Measurements from ENCODE around the gene NPPB.

The NPPB gene

DNA sequence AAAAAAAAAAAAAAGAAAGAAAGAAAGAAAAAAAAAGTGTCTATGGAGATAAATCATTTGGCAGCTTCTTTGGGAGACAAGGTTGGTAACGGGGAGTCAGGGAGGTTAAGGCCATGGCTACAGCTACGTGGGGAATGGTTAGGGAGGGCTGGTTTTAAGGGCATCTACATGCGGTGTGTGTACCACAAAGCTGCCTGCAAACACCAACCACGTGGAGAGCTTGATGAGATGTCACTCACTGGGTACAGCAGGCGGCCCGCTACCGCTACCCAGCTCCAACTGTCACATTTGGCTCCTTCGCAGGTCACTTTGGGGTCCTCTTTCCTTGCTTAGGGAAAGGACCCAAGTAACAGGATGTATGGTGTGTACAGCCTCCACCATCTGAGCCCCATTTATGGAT lies 4.2 kb downstream of the NPPB start:
- TF ChIP-seq, protein P1, sequence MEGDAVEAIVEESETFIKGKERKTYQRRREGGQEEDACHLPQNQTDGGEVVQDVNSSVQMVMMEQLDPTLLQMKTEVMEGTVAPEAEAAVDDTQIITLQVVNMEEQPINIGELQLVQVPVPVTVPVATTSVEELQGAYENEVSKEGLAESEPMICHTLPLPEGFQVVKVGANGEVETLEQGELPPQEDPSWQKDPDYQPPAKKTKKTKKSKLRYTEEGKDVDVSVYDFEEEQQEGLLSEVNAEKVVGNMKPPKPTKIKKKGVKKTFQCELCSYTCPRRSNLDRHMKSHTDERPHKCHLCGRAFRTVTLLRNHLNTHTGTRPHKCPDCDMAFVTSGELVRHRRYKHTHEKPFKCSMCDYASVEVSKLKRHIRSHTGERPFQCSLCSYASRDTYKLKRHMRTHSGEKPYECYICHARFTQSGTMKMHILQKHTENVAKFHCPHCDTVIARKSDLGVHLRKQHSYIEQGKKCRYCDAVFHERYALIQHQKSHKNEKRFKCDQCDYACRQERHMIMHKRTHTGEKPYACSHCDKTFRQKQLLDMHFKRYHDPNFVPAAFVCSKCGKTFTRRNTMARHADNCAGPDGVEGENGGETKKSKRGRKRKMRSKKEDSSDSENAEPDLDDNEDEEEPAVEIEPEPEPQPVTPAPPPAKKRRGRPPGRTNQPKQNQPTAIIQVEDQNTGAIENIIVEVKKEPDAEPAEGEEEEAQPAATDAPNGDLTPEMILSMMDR (IDR thresholded peaks at IDR 0.05; ENCODE audit: extremely low read depth, missing control alignments) = no peak
- DNase-seq (ENCODE audit: low spot score) = no peak

DNA sequence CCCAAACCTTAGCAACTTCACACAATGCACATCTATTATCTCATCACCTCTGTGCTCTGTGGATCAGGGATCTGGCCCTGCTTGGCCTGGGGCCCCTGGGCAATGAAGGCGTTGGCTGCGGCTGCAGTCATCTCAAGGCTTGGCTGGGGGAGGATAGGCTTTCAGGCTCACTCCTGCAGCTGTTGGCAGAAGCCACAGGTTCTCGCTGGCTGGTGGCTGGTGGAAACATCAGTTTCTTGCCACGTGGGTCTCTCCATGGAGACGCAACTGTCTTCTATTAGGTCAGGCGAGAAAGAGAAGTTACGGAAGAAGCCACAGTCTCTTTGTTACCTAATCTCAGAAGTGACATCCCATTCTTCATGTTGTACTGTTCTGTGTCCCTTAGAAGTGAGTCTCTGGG lies 7.6 kb downstream of the NPPB start:
- no peak for DNase-seq (ENCODE audit: low spot score)
- TF ChIP-seq, protein P1 (IDR thresholded peaks at IDR 0.05; ENCODE audit: extremely low read depth, missing control alignments) = no peak

- TF ChIP-seq, protein P1 (IDR thresholded peaks at IDR 0.05; ENCODE audit: extremely low read depth, missing control alignments) = no peak
- DNase-seq (ENCODE audit: low spot score) = no peak
These were observed 8.6 kb downstream of the NPPB start for GRCh38 chr1:11850156-11850555.

DNA sequence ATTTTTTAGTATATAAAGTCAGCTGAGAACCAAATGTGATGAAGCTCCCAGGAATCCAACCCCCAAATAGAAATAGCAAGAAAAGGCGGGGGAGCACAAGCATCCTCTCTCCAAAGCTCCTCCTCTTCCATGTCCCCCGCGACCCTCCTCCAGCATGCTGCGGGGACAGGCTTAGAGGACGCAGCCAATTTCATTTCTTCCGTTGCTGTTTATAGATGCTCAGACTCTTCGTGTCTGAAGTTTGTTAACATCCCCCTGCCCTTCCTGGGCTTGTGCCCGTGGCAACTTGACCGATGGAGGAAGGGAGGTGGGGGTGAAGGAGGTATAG lies 10.4 kb downstream of the NPPB start:
- TF ChIP-seq, protein P1 (IDR thresholded peaks at IDR 0.05; ENCODE audit: extremely low read depth, missing control alignments) = no peak
- no peak for DNase-seq (ENCODE audit: low spot score)

GRCh38 chr1:11847667-11848372 lies 10.9 kb downstream of the NPPB start, which contains the start of gene NPPA:
TSS of gene NPPA (minus strand) at chr1:11847783. CDS start at chr1:11847684, 99 bp downstream.
- no peak for DNase-seq (ENCODE audit: low spot score)
- TF ChIP-seq, protein P1 (IDR thresholded peaks at IDR 0.05; ENCODE audit: extremely low read depth, missing control alignments) = no peak

- TF ChIP-seq, protein P1 (IDR thresholded peaks at IDR 0.05; ENCODE audit: extremely low read depth, missing control alignments) = no peak
- peak; percentile 29 for DNase-seq (ENCODE audit: low spot score)
These were observed 13.0 kb downstream of the NPPB start for GRCh38 chr1:11845641-11846335.

Data from GM20000 (cell line).